ENCODE results near the gene BMPR1B. TPM values are rescaled to one million over a fixed set of nuclear protein-coding genes. Genes with fewer than 3 reads are reported as not detected.
A peak's percentile ranks its signal among the peaks of the same experiment; 100 is the strongest.

BMPR1B gene
- total and polyA plus RNA-seq, 4 donors: 11.8 to 30.1 (median 16.7) TPM

DNA sequence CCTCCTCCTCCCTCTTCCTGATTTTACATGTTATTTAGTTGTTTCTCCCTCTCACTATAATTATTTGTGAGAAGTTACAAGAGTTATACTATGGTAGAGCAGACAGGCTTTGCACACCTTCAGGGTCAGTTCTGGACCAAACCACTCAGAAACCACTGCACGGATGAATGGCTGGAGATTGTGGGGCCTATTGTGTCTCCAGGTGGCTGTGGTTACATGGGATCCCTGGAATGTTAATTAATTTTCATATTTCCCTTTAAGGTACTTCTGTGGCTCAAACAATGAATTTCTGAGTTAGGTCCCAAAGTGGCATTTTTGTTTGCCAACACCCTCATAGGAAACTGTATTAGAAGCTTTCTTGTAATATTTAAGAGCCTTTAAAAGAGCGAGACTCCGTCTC lies 151.9 kb downstream of the BMPR1B start:
- H3K4me1 ChIP-seq (ENCODE audit: control insufficient read depth, insufficient read depth, low read length): no peaks in the 10 kb centered on the region
- DNase-seq (ENCODE audit: low read depth in 4 of 6, low spot score in 6 of 6): no peak
- no CpG with 5 or more reads among the region's 3 CpGs for WGBS (ENCODE audit: insufficient coverage)
- H3K36me3 ChIP-seq (ENCODE audit: control insufficient read depth, insufficient read depth, low read length): no peaks in the 10 kb centered on the region
- H3K9me3 ChIP-seq (ENCODE audit: control insufficient read depth, insufficient read depth, low read length): no peaks in the 10 kb centered on the region
- H3K27me3 ChIP-seq (ENCODE audit: control insufficient read depth, insufficient read depth, low read length): no peaks in the 10 kb centered on the region
- no peak overlapping the region for H3K27ac ChIP-seq (ENCODE audit: low read depth, low read length)
- no peak overlapping the region for H3K4me3 ChIP-seq (ENCODE audit: low read depth, low read length)

DNA sequence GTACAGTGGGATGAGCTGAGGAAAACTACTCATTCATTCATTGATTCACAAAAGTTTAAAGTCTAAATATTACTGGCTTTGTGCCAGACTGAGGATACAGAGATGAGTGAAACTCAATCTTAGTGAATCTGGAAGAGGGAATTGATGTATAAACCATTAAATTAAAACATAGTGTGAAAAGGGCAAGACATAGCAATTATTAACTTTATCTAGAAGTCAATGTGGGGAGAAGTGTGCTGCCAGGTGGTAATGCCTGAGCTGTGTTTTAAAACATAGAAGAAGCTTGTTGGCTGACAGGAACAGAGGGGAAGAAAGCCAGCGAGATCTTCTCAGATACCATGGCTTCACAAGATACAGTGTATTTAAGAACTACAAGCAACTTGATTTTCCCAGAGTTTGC lies 153.4 kb downstream of the BMPR1B start:
- Histone ChIP-seq H3K27ac (ENCODE audit: low read depth, low read length) (no peak overlapping the region), H3K4me1 (ENCODE audit: control insufficient read depth, insufficient read depth, low read length) (no peaks in the 10 kb centered on the region), H3K9me3 (ENCODE audit: control insufficient read depth, insufficient read depth, low read length) (no peaks in the 10 kb centered on the region), H3K36me3 (ENCODE audit: control insufficient read depth, insufficient read depth, low read length) (no peaks in the 10 kb centered on the region), H3K27me3 (ENCODE audit: control insufficient read depth, insufficient read depth, low read length) (no peaks in the 10 kb centered on the region), H3K4me3 (ENCODE audit: low read depth, low read length) (no peak overlapping the region)
- 86% methylated on average over 1 of the region's 1 CpG for WGBS (ENCODE audit: insufficient coverage)
- DNase-seq (ENCODE audit: low read depth in 4 of 6, low spot score in 6 of 6): no peak

DNA sequence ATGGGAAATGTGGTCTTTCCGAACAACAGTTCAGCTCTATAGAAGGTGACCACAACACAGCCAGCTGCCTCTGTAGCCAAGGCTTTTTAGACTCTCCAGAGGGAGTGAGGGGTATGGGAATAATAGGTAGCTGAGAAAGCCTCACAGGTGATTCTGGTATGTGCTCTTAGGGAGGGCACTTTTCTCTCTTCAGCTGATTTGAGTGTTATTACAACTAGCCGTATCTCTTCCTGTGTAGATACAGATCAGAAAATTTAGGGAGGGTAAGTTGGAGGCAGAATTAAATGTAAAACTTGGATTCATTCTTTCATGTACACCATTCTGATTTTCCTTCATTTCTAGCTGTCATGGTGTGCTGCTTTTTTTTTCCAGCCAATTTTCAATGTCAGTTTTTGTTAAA lies 154.9 kb downstream of the BMPR1B start:
- Histone ChIP-seq H3K27ac (ENCODE audit: low read depth, low read length) (no peak overlapping the region), H3K4me3 (ENCODE audit: low read depth, low read length) (no peak overlapping the region), H3K27me3 (ENCODE audit: control insufficient read depth, insufficient read depth, low read length) (no peaks in the 10 kb centered on the region), H3K4me1 (ENCODE audit: control insufficient read depth, insufficient read depth, low read length) (no peaks in the 10 kb centered on the region), H3K9me3 (ENCODE audit: control insufficient read depth, insufficient read depth, low read length) (peaks cover 5% of the 10 kb centered on the region), H3K36me3 (ENCODE audit: control insufficient read depth, insufficient read depth, low read length) (no peaks in the 10 kb centered on the region)
- WGBS (ENCODE audit: insufficient coverage): no CpG with 5 or more reads among the region's 2 CpGs
- DNase-seq (ENCODE audit: low read depth in 4 of 6, low spot score in 6 of 6): no peak

DNA sequence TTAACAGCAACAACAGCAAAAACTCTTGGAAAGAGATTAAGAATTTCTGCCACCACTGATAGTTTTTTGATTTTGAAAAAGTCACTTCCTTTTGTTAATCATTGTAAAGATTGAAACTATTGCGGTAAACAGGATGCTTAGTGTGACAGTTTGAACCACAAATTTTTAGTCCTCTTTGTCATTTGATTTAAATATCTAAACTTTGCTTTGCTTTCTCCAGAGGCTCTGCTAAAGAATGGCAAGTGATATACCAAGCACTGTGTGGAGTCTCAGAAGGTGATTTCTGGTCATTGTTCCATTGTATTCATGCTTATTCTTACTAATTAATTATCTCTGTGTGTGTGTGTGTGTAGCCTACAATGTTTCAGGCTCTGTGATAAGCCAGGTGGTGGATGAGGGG lies 155.6 kb downstream of the BMPR1B start:
- no peak for DNase-seq (ENCODE audit: low read depth in 4 of 6, low spot score in 6 of 6)
- no peaks in the 10 kb centered on the region for H3K27me3 ChIP-seq (ENCODE audit: control insufficient read depth, insufficient read depth, low read length)
- no peaks in the 10 kb centered on the region for H3K36me3 ChIP-seq (ENCODE audit: control insufficient read depth, insufficient read depth, low read length)
- H3K4me3 ChIP-seq (ENCODE audit: low read depth, low read length): no peak overlapping the region
- H3K9me3 ChIP-seq (ENCODE audit: control insufficient read depth, insufficient read depth, low read length): peaks cover 5% of the 10 kb centered on the region
- H3K27ac ChIP-seq (ENCODE audit: low read depth, low read length): no peak overlapping the region
- no CpG with 5 or more reads among the region's 1 CpG for WGBS (ENCODE audit: insufficient coverage)
- H3K4me1 ChIP-seq (ENCODE audit: control insufficient read depth, insufficient read depth, low read length): no peaks in the 10 kb centered on the region

DNA sequence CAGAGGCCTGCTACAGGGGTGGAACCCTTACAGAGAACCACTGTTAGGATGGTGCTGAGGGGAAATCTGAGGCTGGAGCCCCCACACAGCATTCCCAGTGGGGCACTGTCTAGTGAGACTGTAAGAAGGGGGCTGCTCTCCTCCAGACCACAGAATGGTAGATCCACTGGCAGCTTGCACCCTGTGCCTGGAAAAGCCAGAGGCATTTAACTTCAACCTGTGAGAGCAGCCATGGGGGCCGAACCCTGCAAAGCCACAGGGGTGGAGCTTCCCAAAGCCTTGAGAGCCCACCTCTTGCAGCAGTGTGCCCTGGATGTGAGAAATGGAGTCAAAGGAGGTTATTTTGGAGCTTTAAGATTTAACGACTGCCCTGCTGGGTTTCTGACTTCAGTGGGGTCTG lies 159.4 kb downstream of the BMPR1B start:
- H3K4me3 ChIP-seq (ENCODE audit: low read depth, low read length): no peak overlapping the region
- H3K27me3 ChIP-seq (ENCODE audit: control insufficient read depth, insufficient read depth, low read length): no peaks in the 10 kb centered on the region
- H3K27ac ChIP-seq (ENCODE audit: low read depth, low read length): no peak overlapping the region
- H3K9me3 ChIP-seq (ENCODE audit: control insufficient read depth, insufficient read depth, low read length): peaks cover 5% of the 10 kb centered on the region
- H3K36me3 ChIP-seq (ENCODE audit: control insufficient read depth, insufficient read depth, low read length): no peaks in the 10 kb centered on the region
- DNase-seq (ENCODE audit: low read depth in 4 of 6, low spot score in 6 of 6): no peak
- WGBS (ENCODE audit: insufficient coverage): 94% methylated on average over 1 of the region's 2 CpGs
- no peaks in the 10 kb centered on the region for H3K4me1 ChIP-seq (ENCODE audit: control insufficient read depth, insufficient read depth, low read length)

DNA sequence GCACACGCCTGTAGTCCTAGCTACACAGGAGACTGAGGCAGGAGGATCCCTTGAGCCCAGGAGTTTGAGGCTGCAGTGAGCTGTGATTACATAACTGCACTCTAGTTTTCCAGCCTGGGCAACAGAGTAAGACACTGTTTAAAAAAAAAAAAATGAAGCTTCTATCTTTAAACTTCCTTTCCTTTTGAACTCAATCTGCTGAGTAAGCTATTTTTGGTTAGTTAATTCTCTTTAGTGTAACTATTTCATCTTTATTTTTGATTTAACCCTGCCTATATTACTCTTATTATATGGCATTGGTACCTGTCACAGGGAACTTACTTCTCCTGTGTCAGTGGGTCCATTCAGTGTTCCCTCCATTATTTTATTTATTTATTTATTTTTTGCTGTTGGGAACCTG lies 160.8 kb downstream of the BMPR1B start:
- H3K4me3 ChIP-seq (ENCODE audit: low read depth, low read length): no peak overlapping the region
- DNase-seq (ENCODE audit: low read depth in 4 of 6, low spot score in 6 of 6): no peak
- H3K36me3 ChIP-seq (ENCODE audit: control insufficient read depth, insufficient read depth, low read length): no peaks in the 10 kb centered on the region
- no peaks in the 10 kb centered on the region for H3K4me1 ChIP-seq (ENCODE audit: control insufficient read depth, insufficient read depth, low read length)
- H3K9me3 ChIP-seq (ENCODE audit: control insufficient read depth, insufficient read depth, low read length): peaks cover 5% of the 10 kb centered on the region
- H3K27ac ChIP-seq (ENCODE audit: low read depth, low read length): no peak overlapping the region
- no peaks in the 10 kb centered on the region for H3K27me3 ChIP-seq (ENCODE audit: control insufficient read depth, insufficient read depth, low read length)
- WGBS (ENCODE audit: insufficient coverage): 100% methylated on average over 1 of the region's 1 CpG

DNA sequence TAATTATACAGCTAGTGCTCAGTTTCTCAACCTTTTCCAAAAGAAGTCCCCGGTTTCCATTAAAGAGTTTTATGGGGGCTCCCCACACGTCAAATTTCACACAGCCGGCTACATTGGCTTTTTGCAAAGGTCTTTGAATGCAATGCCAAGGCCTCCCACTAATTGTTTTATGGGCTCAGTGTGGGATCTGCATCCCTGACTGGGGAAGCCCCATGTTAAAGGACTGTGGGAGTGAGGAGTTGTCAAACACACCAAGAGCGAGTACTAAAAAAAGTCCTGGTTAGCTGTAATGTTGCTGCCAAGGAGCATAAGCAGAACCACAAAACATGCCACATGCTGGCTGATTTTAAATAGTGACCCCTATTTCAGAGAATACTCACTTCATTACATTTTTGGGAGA lies 162.6 kb downstream of the BMPR1B start:
- Histone ChIP-seq H3K4me1 (ENCODE audit: control insufficient read depth, insufficient read depth, low read length) (no peaks in the 10 kb centered on the region), H3K27ac (ENCODE audit: low read depth, low read length) (no peak overlapping the region), H3K36me3 (ENCODE audit: control insufficient read depth, insufficient read depth, low read length) (no peaks in the 10 kb centered on the region), H3K9me3 (ENCODE audit: control insufficient read depth, insufficient read depth, low read length) (peaks cover 5% of the 10 kb centered on the region), H3K27me3 (ENCODE audit: control insufficient read depth, insufficient read depth, low read length) (no peaks in the 10 kb centered on the region), H3K4me3 (ENCODE audit: low read depth, low read length) (no peak overlapping the region)
- WGBS (ENCODE audit: insufficient coverage): 31% methylated on average over 2 of the region's 4 CpGs
- DNase-seq (ENCODE audit: low read depth in 4 of 6, low spot score in 6 of 6): peak in 2 of 6 donors; percentile 23 to 38

DNA sequence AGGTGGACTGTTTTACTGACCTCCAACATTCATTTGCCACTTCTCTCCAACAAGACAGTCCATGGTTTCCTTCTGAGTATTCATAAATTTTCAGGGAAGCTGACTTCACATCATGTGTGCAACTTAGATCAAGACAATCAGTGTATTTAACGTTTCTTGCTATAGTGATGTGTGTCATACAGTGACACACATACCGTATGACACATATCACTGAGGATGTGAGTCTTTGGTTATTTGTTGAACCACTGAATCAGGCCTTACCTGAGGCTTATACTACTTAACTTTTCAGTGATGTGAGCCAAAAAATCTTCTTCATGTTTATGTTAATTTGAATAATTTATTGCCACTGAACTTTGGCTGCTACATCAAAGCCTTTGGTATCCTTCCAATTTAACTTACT lies 166.8 kb downstream of the BMPR1B start:
- Histone ChIP-seq H3K27me3 (ENCODE audit: control insufficient read depth, insufficient read depth, low read length) (no peaks in the 10 kb centered on the region), H3K4me3 (ENCODE audit: low read depth, low read length) (no peak overlapping the region), H3K36me3 (ENCODE audit: control insufficient read depth, insufficient read depth, low read length) (no peaks in the 10 kb centered on the region), H3K27ac (ENCODE audit: low read depth, low read length) (no peak overlapping the region), H3K4me1 (ENCODE audit: control insufficient read depth, insufficient read depth, low read length) (no peaks in the 10 kb centered on the region), H3K9me3 (ENCODE audit: control insufficient read depth, insufficient read depth, low read length) (no peaks in the 10 kb centered on the region)
- WGBS (ENCODE audit: insufficient coverage): no CpG with 5 or more reads among the region's 2 CpGs
- no peak for DNase-seq (ENCODE audit: low read depth in 4 of 6, low spot score in 6 of 6)

DNA sequence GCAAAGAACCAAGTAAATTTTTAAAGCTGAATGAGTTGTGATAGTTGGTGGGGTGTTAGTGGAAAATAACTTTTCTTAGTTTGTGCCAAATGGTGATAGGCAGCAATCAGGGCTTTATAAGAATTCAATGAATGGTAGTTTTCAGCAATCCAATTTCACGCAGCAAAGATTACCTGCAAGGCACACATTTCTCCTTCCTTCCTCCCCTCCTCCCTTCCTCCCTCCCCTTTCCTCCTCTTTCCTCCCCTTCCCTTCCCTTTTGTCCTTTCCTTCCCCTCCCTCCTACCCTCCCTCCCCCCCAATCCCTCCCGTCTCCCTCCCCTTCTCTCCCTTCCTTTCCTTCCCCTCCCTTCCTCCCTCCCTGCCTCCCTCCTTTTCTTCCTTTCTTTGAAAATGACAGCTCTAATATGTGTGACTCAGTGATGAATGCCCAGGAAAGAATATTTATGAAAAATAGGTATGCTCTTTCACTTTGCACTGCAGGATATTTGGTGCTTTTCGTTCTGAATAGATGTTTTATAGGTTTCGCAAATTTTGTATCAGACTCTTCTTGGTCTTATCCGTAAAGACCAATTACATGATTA lies 168.1 kb downstream of the BMPR1B start:
- WGBS (ENCODE audit: insufficient coverage): no CpG with 5 or more reads among the region's 5 CpGs

DNA sequence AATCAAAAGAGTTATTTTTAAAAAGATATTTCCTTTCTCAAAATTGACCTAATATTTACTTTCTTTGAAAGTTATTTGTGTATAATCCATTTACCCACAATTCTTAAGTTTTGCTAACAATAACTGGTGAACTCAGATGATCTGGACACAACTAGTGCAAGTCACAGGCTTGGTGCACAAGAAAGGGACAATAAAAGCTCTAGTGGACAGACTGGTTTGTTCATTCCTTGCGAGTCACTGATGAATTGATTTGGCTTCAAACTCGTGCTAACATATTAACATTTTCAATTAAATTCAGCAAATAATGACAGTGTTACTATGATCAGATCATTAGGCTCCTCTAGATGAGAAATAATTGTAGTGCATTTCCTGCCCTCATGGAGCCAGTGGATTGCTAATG lies 169.2 kb downstream of the BMPR1B start:
- no peaks in the 10 kb centered on the region for H3K27me3 ChIP-seq (ENCODE audit: control insufficient read depth, insufficient read depth, low read length)
- no CpG with 5 or more reads among the region's 2 CpGs for WGBS (ENCODE audit: insufficient coverage)
- DNase-seq (ENCODE audit: low read depth in 4 of 6, low spot score in 6 of 6): no peak
- no peak overlapping the region for H3K4me3 ChIP-seq (ENCODE audit: low read depth, low read length)
- H3K4me1 ChIP-seq (ENCODE audit: control insufficient read depth, insufficient read depth, low read length): no peaks in the 10 kb centered on the region
- H3K9me3 ChIP-seq (ENCODE audit: control insufficient read depth, insufficient read depth, low read length): no peaks in the 10 kb centered on the region
- no peaks in the 10 kb centered on the region for H3K36me3 ChIP-seq (ENCODE audit: control insufficient read depth, insufficient read depth, low read length)
- H3K27ac ChIP-seq (ENCODE audit: low read depth, low read length): no peak overlapping the region

More for the DNA sequence above, 168.1 kb downstream of the BMPR1B start:
- no peaks in the 10 kb centered on the region for H3K9me3 ChIP-seq (ENCODE audit: control insufficient read depth, insufficient read depth, low read length)
- no peaks in the 10 kb centered on the region for H3K36me3 ChIP-seq (ENCODE audit: control insufficient read depth, insufficient read depth, low read length)
- H3K4me1 ChIP-seq (ENCODE audit: control insufficient read depth, insufficient read depth, low read length): no peaks in the 10 kb centered on the region
- no peak overlapping the region for H3K4me3 ChIP-seq (ENCODE audit: low read depth, low read length)
- no peaks in the 10 kb centered on the region for H3K27me3 ChIP-seq (ENCODE audit: control insufficient read depth, insufficient read depth, low read length)
- peak in 1 of 6 donors; percentile 43 for DNase-seq (ENCODE audit: low read depth in 4 of 6, low spot score in 6 of 6)
- H3K27ac ChIP-seq (ENCODE audit: low read depth, low read length): no peak overlapping the region
